Measurements from ENCODE around the gene SDS.

SDS gene

GRCh38 chr12:113424915-113425823, 21.5 kb upstream of the SDS start:
- no peak for DNase-seq

GRCh38 chr12:113424456-113424855, 20.8 kb upstream of the SDS start:
- no peak for DNase-seq

GRCh38 chr12:113422886-113423669, 19.4 kb upstream of the SDS start:
- no peak for DNase-seq

- no peak for DNase-seq
Observed at GRCh38 chr12:113422030-113422885, 18.6 kb upstream of the SDS start, which contains the start of gene SDSL. Gene SDSL (plus strand): TSS chr12:113422380. CDS start chr12:113427983, 5,603 bp downstream.

- no peak for DNase-seq
Observed at GRCh38 chr12:113420996-113421595, 17.4 kb upstream of the SDS start.

GRCh38 chr12:113418213-113418879, 14.7 kb upstream of the SDS start:
- DNase-seq = no peak

- DNase-seq = no peak
Observed at GRCh38 chr12:113416091-113416754, 12.5 kb upstream of the SDS start.

GRCh38 chr12:113414519-113415038, 10.9 kb upstream of the SDS start:
- no peak for DNase-seq

- no peak for DNase-seq
Observed at GRCh38 chr12:113413488-113413939, 9.8 kb upstream of the SDS start.

- no peak for DNase-seq
Observed at GRCh38 chr12:113409462-113410124, 5.9 kb upstream of the SDS start.

- DNase-seq = no peak
Observed at GRCh38 chr12:113408756-113409298, 5.1 kb upstream of the SDS start.

GRCh38 chr12:113407931-113408600, 4.4 kb upstream of the SDS start:
- DNase-seq = no peak

GRCh38 chr12:113405694-113406093, 2.0 kb upstream of the SDS start:
- no peak for DNase-seq

GRCh38 chr12:113402586-113403260, 964 bp downstream of the SDS start:
- no peak for DNase-seq

- DNase-seq = no peak
Observed at GRCh38 chr12:113401066-113402000, 2.4 kb downstream of the SDS start.

GRCh38 chr12:113400362-113400761, 3.3 kb downstream of the SDS start:
- DNase-seq = no peak

- DNase-seq = no peak
Observed at GRCh38 chr12:113399490-113399889, 4.2 kb downstream of the SDS start.
